Islet of Langerhans (tissue), 1 donor: ENCODE results near the gene PBX4.
A peak's percentile ranks its signal among the peaks of the same experiment; 100 is the strongest.

Experiments
- FAIRE-seq: peaks from one replicate; lab custom pipeline; 2011; peaks lifted over from hg19 to GRCh38; lab: Jason Lieb, UNC

PBX4 gene

GRCh38 chr19:19525611-19526380 is 92.7 kb downstream of the PBX4 start:
- FAIRE-seq, result no peak

- FAIRE-seq, result no peak
Observed at GRCh38 chr19:19524053-19524452, 94.4 kb downstream of the PBX4 start.

- no peak for FAIRE-seq
Observed at GRCh38 chr19:19523177-19523576, 95.3 kb downstream of the PBX4 start.

- no peak for FAIRE-seq
Observed at GRCh38 chr19:19520989-19521388, 97.5 kb downstream of the PBX4 start.

GRCh38 chr19:19517235-19517619 is 101.3 kb downstream of the PBX4 start:
- no peak for FAIRE-seq

GRCh38 chr19:19515642-19516519 is 102.6 kb downstream of the PBX4 start, which contains the start of gene NDUFA13:
Gene NDUFA13 (plus strand): TSS chr19:19516225. CDS start chr19:19516239, 14 bp downstream.
- FAIRE-seq, result peak; percentile 36

- no peak for FAIRE-seq
Observed at GRCh38 chr19:19514881-19515641, 103.4 kb downstream of the PBX4 start, which contains the start of gene TSSK6. Gene TSSK6 (minus strand): TSS chr19:19515548. CDS start chr19:19515427, 121 bp downstream.

GRCh38 chr19:19514215-19514657 is 104.3 kb downstream of the PBX4 start:
- FAIRE-seq, result no peak

GRCh38 chr19:19513682-19514081 is 104.8 kb downstream of the PBX4 start:
- FAIRE-seq, result no peak
